ENCODE measurements around the gene PREP.

GRCh38 chr6:105317607-105318533, 85.0 kb downstream of the PREP start:
- no peak for TF ChIP-seq POLR2A (IDR thresholded peaks at IDR 0.05)
- peak; percentile 29 to 49 (median 43) for TF ChIP-seq CTCF (IDR thresholded peaks at IDR 0.05)
